IPS-15b (cell line): ENCODE measurements around the gene ZNF213.
A peak's percentile ranks its signal among the peaks of the same experiment; 100 is the strongest.

Source experiments
- H3K27me3 ChIP-seq: one replicate; pipeline ENCODE4 v1.6.1; 2013; ENCODE audit warnings: low read length; ENCODE audit not compliant: control insufficient read depth, insufficient read depth
- H3K36me3 ChIP-seq: one replicate; pipeline ENCODE4 v1.6.1; 2013; ENCODE audit warnings: low read length; ENCODE audit not compliant: control insufficient read depth, insufficient read depth
- H3K4me1 ChIP-seq: one replicate; pipeline ENCODE4 v1.6.1; 2013; ENCODE audit warnings: mild to moderate bottlenecking, low read length; ENCODE audit not compliant: control insufficient read depth, insufficient read depth
- H3K4me3 ChIP-seq: one replicate; pipeline ENCODE4 v1.5.1; 2013; ENCODE audit warnings: low read depth, low read length
- H3K9ac ChIP-seq: one replicate; pipeline ENCODE4 v1.6.1; 2013; ENCODE audit warnings: low read depth, mild to moderate bottlenecking, low read length
- H3K9me3 ChIP-seq: one replicate; pipeline ENCODE4 v1.6.1; 2013; ENCODE audit warnings: mild to moderate bottlenecking, low read length; ENCODE audit not compliant: control insufficient read depth, insufficient read depth

The ZNF213 gene

DNA sequence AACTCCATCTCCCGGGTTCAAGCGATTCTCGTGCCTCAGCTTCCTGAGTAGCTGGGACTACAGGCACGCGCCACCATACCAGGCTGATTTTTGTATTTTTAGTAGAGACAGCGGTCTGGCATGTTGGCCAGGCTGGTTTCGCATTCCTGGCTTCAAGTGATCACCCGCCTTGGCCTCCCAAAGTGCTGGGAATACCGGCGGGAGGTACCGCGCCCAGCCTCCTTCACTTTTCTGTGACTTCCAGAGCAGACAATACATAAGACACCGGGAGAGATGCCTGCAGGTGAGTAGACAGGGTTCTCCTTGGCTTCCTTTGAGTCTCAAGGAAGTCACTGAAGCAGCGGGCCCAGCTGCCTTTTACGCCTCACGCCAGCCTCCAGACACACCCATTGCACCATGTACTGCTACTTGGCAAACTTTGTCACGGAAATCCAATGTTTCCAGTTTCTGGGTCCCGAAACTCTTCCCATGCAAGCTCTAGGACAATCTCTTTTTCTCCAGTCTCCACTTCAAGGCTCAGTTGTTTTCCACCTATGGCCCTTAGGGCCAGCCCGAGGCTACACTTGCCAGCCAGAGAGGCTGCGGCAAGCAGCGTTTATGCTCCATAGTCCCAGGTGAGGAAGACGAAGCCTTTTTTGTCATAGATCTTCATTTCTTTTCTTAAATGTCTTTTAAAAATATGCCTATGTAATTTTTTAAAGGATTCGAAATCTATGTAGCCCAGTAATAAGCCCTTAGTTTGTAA is 52.3 kb downstream of the ZNF213 start:
- Histone ChIP-seq H3K4me3 (peak overlapping the region; percentile 48), H3K4me1 (peaks cover 10% of the 10 kb centered on the region), H3K9ac (no peak overlapping the region), H3K36me3 (no peaks in the 10 kb centered on the region), H3K9me3 (no peaks in the 10 kb centered on the region), H3K27me3 (peaks cover 43% of the 10 kb centered on the region)

- Histone ChIP-seq H3K9ac (peak within 1 kb of the TSS; percentile 71), H3K36me3 (no peaks in the 10 kb centered on the region), H3K4me3 (peak within 1 kb of the TSS; percentile 66), H3K4me1 (peaks cover 10% of the 10 kb centered on the region), H3K27me3 (peaks cover 38% of the 10 kb centered on the region), H3K9me3 (no peaks in the 10 kb centered on the region)
Measured at GRCh38 chr16:3187798-3188674, 53.2 kb downstream of the ZNF213 start, which contains the start of gene OR1F1. OR1F1 (plus strand) TSS chr16:3188204.

DNA sequence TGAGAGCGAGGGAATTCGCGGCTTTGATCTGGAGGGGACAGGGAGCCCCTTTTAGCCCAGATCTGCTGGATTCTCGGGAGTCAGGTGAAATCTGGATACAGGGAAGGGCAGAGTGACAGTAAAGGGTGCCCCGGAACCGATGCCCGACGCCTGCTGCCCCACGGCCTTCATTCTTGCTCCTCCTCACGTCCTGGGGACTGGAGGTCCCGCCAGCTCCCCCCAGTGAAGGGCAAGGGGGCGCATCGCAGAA is 53.8 kb downstream of the ZNF213 start:
- Histone ChIP-seq H3K4me1 (peaks cover 10% of the 10 kb centered on the region), H3K9ac (no peak overlapping the region), H3K27me3 (peaks cover 33% of the 10 kb centered on the region), H3K36me3 (no peaks in the 10 kb centered on the region), H3K9me3 (no peaks in the 10 kb centered on the region), H3K4me3 (peak overlapping the region; percentile 66)

GRCh38 chr16:3188925-3189825 is 54.3 kb downstream of the ZNF213 start:
- H3K4me3 ChIP-seq, result peak overlapping the region; percentile 66
- H3K9me3 ChIP-seq, result no peaks in the 10 kb centered on the region
- H3K27me3 ChIP-seq, result peaks cover 30% of the 10 kb centered on the region
- no peaks in the 10 kb centered on the region for H3K36me3 ChIP-seq
- H3K4me1 ChIP-seq, result peaks cover 10% of the 10 kb centered on the region
- no peak overlapping the region for H3K9ac ChIP-seq

- Histone ChIP-seq H3K4me3 (peak overlapping the region; percentile 66), H3K36me3 (no peaks in the 10 kb centered on the region), H3K4me1 (peaks cover 10% of the 10 kb centered on the region)
Measured at GRCh38 chr16:3189869-3190268, 55.0 kb downstream of the ZNF213 start.

DNA sequence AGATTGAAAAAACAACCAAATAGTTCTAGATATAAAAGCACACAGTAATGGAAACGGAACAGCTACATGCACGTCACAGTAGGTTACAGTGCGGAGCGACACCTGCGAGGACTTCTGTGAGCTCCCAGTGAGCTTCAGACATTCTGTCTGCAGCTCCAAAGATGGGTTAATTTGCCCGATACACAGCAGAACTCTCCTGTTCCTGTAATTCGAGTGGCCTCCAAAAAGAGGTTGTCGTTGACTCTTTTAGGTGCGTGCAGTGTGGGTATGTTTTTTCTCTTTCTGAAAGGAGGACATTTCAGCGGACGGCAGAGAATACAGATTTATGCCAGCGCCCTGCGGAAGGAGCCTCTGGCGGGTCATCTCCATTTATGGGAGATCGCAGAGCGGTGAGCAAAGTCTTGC is 56.1 kb downstream of the ZNF213 start:
- peaks cover 29% of the 10 kb centered on the region for H3K27me3 ChIP-seq
- H3K36me3 ChIP-seq, result no peaks in the 10 kb centered on the region
- H3K9ac ChIP-seq, result no peak overlapping the region
- peaks cover 10% of the 10 kb centered on the region for H3K4me1 ChIP-seq
- H3K9me3 ChIP-seq, result no peaks in the 10 kb centered on the region
- peak overlapping the region; percentile 66 for H3K4me3 ChIP-seq

More at GRCh38 chr16:3189869-3190268, 55.0 kb downstream of the ZNF213 start:
- Histone ChIP-seq H3K9me3 (no peaks in the 10 kb centered on the region), H3K27me3 (peaks cover 30% of the 10 kb centered on the region), H3K9ac (no peak overlapping the region)
